HG03139 (cell line): ENCODE measurements around the gene CBY2.

Experiments used
- ATAC-seq: cut with Tn5 transposase; IDR thresholded peaks from one replicate; pipeline ENCODE4 v1.9.1; 2021; ENCODE audit not compliant: unreplicated experiment

The CBY2 gene

DNA sequence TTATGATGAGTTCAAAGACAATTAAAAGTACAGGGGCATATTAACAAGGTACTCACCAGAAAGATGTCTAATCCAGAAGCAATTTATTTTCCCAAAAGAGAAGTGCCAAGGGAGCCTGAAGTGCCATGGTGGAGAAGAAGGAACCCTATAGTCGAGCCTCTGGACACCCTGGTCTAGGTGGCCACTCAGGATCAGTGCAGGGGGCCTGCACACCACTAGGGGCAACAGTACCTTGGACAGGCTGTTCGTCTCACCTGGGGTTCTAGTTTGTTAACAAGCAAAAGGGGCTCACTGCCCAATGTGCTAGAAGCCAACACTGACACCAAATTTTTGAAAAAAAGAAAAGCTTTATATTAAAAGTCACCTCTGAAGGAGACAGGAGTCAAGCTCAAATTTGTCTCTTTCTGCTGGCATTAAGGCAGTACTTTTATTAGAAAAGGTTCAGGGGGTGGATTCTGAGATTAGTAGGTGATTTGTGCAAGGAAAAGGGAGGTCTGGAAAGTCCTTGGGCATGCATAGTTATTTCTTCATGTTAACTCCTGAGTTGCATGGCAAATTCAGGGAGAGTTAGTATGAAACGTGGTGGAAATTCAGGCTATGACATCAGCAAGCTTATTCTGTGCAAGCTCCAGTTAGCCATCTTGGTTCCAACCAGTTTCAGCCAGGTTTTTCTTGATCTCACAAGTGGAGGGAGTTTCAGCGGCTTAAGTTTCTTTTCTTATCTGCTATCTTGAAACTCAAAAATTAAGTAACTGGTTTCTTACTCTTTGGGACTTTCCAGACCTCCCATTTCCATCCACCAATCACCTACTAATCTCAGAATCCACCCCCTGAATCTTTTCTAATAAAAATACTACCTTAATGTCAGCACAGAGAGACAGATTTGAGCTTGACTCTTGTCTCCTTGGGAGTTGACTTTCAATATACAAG, 884 bp upstream of the CBY2 start:
- ATAC-seq: peak; percentile 41

GRCh38 chr13:45702869-45703391, 810 bp downstream of the CBY2 start:
- no peak for ATAC-seq

GRCh38 chr13:45704211-45704739, 2.2 kb downstream of the CBY2 start:
- ATAC-seq: no peak

DNA sequence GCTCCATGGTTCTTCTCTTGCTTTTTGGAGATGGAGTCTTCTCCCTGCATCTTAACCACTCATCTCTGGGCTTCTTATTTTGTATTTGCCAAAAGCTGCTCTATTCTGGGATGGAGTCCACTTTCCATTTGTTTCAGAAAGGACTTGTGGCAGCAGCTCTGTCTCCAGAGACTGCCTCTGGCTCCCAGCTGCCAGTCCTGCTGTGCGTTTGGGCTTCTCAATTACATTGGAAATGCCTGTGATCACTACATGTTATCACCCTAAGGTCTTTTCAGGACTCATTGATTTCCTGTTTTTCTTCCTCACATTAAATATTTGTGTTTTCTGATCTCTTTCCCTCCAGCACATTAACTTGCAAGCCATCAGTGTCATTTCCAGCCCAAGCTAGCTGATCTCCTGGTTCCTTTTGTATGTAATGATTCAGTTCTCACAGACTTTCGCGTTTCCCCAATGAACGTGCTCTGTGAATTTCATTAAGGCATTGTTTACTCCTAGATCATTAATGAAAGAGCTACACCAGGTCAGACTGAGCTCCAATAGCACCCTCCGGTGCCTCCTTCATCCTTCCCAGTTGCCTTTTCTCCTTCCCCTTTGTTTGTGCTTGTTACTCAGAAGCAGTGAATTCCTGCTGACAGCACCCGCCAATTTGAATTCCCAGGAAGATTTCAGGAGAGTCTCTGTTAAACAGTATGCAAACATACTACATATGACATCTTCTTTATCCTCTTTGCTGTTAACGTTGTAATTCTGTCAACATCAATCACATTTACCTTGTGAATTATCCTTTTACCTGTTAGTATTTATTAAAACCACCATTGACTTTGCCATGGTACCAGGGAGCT, 3.0 kb downstream of the CBY2 start:
- no peak for ATAC-seq

DNA sequence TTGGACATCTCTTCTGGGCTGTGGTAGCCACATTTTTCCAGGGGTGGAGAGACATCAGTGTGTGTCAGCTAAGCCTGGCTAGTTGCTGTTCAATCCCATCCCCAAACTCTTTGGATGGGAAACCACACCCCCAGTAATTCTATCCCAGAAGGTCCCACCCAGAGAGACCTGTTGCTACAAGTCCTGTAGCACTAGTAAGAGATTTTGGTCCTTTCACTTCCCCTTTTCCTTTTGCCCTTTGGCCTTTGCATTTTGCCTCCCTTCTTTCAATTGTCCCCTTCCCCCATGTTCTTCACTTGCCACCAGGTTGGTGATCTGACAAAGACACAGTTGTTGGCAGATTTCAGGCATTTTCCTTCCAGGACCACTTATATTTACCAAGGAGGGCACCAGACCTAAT, 3.8 kb downstream of the CBY2 start:
- no peak for ATAC-seq

DNA sequence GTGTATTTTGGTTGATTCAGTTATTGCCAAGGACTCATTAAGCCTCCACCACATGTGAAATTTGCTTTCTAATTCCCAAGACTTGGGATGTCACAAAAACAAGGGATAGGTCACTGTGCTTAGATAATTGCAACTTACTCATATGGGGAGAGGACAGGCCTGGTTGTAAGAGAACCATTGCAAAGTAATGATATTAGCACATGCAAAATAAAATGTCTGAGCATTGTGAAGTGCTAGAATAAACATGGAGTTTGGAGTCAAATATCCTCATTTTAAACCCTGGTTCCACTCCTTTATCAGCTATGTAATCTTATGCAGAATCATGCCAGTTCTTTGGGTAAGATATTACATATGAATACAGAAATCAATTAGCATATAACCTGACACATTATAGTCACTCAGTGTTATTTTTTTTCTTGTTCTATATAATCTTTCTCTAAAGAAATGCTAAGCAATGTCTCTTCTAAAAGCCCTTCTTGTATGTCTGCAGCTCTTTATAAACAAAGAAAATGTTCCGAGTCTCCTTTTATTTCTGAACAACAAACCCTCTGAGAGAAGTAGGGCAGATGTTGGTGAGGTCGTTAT, 5.5 kb downstream of the CBY2 start:
- ATAC-seq: no peak

GRCh38 chr13:45711951-45712350, 9.8 kb downstream of the CBY2 start:
- no peak for ATAC-seq

- ATAC-seq: no peak
Measured at GRCh38 chr13:45713106-45713690, 11.1 kb downstream of the CBY2 start.

DNA sequence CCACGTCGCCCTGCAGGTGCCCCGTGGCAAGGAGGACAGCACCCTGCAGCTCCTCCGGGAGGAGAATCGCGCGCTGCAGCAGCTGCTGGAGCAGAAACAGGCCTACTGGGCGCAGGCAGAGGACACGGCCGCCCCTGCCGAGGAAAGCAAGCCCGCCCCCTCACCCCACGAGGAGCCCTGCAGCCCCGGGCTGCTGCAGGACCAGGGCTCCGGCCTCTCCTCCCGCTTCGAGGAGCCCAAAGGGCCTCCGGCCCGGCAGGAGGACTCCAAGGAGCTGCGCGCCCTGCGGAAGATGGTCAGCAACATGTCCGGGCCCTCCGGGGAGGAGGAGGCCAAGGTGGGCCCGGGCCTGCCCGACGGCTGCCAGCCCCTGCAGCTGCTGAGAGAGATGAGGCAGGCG, 11.6 kb downstream of the CBY2 start:
- no peak for ATAC-seq

- ATAC-seq: no peak
Measured at GRCh38 chr13:45714170-45714569, 12.1 kb downstream of the CBY2 start.

GRCh38 chr13:45715351-45715750, 13.2 kb downstream of the CBY2 start:
- no peak for ATAC-seq

DNA sequence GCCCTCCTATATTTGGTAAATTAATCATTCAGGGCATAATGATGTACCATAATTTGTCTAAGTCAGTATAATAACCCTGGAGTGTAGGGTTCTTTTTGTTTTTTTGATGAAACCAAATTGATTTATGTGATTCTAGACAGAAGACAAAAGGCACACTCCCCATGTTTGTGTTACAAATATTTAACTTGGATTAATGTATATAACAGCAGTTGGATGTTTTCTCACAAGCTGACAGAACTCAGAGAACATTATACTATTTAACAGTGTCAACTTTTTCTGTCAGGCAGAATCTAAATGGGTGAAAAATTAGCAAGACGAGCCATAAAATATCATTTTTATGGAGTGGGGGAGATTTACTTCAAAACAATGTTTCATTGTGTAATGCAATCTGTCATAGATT, 15.2 kb downstream of the CBY2 start:
- no peak for ATAC-seq

DNA sequence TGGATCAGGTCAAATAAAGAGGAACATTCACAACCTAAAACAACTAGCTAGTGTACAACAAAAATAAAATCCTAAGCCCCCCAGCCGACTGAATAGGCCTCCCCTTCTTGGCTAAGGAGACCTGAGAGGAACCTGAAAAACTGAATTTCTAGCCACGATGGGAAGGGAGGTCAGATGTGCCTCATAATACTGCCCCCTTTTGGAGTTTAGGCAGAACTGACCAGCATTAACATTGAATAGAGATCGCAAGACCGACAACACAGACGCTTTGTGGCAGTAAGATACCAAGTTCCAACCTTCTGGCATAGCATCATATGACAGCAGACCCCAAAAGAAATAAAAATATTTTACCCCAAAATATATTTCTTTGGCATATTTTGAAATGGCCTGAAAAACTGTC, 15.9 kb downstream of the CBY2 start:
- ATAC-seq: no peak

- no peak for ATAC-seq
Measured at GRCh38 chr13:45718992-45719391, 16.9 kb downstream of the CBY2 start.

DNA sequence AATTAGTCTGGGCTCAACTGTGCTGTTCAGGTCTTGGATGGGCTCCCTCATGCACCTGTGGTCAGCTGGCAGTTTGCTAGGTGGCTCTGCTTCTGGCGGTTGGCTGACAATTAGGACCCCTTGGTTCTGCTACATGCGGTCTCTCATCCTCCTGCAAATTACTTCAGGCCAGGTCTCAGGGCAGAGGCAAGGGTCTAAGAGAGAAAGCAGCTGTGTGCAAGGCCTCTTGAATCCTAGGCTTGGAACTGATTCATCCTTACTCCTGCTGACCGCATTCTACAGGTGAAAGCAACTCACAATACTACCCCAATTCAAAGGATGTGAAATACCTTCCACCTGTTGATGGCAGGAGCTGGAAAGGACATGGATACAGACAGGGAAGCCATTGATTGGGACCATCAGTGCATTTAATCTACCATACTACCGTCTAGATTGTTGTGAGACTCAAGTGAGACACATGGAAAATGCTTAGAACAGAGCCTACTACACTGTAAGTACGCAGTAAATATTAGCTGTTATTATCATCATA, 19.1 kb downstream of the CBY2 start:
- ATAC-seq: no peak

- no peak for ATAC-seq
Measured at GRCh38 chr13:45723798-45724197, 21.7 kb downstream of the CBY2 start.

DNA sequence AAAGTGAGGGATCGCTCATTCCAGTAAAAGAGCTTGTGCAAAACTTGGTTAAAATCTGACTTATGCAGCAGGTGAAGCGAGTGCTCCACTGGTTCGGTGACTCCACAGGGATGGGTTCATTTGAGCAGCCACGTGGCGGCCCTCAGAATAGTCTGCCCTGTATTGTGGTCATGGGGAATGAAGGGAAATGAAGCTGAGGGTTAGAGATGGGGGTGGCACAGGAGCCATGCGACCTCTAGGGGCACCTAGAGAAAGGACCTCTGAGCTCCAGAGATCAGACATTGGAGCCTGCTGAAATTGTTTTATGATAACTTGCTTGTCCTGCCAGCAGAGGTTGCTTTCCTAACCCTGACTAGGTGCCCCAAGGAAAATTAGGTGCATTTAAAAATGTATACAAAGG, 26.6 kb downstream of the CBY2 start:
- ATAC-seq: no peak

DNA sequence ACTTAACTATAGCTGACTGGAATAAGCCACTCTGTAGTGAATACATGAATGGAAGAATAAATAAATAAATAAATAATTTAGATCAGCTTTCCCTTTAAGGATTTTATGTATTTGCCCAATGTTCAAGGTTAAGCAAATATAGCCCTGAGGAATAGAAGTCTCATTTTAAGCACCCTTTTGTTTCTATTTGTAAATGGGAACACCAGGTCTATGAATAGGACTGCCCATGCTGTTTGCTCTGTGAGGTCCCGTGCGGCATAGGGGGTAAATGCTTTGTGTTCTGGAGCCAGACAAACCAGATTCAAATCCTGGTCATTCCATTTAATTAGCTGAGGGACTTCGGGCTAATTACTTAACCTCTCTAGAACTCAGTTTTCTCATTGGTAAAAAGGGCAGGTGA, 29.3 kb downstream of the CBY2 start:
- no peak for ATAC-seq

GRCh38 chr13:45732916-45733315, 30.8 kb downstream of the CBY2 start:
- ATAC-seq: no peak

GRCh38 chr13:45733361-45733760, 31.2 kb downstream of the CBY2 start:
- ATAC-seq: no peak
